ENCODE data around the gene RPS10.
"Not testable (repeated sequence)": the region's sequence is repeated elsewhere in the genome, so short reads cannot be mapped to it uniquely, and the experiment has no call there.

DNA sequence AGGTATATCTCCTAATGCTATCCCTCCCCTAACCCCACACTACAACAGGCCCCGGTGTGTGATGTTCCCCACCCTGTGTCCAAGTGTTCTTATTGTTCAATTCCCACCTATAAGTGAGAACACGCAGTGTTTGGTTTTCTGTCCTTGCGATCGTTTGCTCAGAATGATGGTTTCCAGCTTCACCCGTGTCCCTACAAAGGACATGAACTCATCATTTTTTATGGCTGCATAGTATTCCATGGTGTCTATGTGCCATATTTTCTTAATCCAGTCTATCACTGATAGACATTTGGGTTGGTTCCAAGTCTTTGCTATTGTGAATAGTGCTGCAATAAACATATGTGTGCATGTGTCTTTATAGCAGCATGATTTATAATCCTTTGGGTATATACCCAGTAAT, 54.0 kb downstream of the RPS10 start:
- TF ChIP-seq, protein P1, sequence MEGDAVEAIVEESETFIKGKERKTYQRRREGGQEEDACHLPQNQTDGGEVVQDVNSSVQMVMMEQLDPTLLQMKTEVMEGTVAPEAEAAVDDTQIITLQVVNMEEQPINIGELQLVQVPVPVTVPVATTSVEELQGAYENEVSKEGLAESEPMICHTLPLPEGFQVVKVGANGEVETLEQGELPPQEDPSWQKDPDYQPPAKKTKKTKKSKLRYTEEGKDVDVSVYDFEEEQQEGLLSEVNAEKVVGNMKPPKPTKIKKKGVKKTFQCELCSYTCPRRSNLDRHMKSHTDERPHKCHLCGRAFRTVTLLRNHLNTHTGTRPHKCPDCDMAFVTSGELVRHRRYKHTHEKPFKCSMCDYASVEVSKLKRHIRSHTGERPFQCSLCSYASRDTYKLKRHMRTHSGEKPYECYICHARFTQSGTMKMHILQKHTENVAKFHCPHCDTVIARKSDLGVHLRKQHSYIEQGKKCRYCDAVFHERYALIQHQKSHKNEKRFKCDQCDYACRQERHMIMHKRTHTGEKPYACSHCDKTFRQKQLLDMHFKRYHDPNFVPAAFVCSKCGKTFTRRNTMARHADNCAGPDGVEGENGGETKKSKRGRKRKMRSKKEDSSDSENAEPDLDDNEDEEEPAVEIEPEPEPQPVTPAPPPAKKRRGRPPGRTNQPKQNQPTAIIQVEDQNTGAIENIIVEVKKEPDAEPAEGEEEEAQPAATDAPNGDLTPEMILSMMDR (IDR thresholded peaks at IDR 0.05) = not testable (repeated sequence)
- TF ChIP-seq POLR2AphosphoS5 (IDR thresholded peaks at IDR 0.05) = not testable (repeated sequence)
